ENCODE data around the gene TXN.
"Not testable (repeated sequence)": the region's sequence is repeated elsewhere in the genome, so short reads cannot be mapped to it uniquely, and the experiment has no call there.

Gene TXN

GRCh38 chr9:110257097-110257841, 962 bp upstream of the TXN start:
- DNase-seq (ENCODE audit: low spot score) = no peak

- peak; percentile 24 for DNase-seq (ENCODE audit: low spot score)
Observed at GRCh38 chr9:110255463-110256379, 586 bp downstream of the TXN start.

- no peak for DNase-seq (ENCODE audit: low spot score)
Observed at GRCh38 chr9:110255034-110255462, 1.3 kb downstream of the TXN start.

DNA sequence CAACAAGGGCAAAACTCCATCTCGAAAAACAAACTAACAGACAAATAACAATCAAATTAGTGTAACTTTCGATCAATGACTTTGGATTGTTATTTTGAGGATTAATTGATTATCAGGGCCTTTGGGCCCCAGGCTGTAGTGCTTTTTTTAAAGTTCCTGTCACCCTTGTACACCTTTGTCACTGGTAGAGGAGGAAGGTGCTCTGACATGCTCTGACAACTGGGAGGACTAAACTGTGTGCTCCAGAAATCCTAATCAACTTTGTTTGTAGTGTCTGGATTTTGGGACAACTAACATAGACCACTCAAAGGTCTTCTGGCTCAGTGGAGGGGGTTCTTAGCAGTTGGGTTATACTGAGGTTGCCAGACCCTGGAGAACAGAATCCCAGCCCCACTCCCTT, 1.8 kb downstream of the TXN start:
- no peak for DNase-seq (ENCODE audit: low spot score)

- no peak for DNase-seq (ENCODE audit: low spot score)
Observed at GRCh38 chr9:110252509-110253139, 3.7 kb downstream of the TXN start.

- not testable (repeated sequence) for DNase-seq (ENCODE audit: low spot score)
Observed at GRCh38 chr9:110251770-110252169, 4.5 kb downstream of the TXN start.

DNA sequence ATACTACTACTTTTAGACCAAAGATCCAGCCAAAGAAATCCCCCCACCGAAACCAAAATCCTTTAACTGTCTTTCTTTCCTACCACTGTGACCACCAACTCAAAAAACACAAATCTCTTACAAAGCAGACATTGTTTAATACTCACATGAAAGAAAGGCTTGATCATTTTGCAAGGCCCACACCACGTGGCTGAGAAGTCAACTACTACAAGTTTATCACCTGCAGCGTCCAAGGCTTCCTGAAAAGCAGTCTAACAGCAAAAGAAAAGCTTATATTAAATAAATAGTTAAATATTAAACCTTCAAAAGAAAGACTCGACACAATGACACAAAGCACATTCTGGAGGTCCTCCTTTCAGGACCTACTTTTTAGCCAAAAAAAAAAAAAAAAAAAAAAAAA, 5.1 kb downstream of the TXN start:
- no peak for DNase-seq (ENCODE audit: low spot score)

- DNase-seq (ENCODE audit: low spot score) = no peak
Observed at GRCh38 chr9:110249603-110250002, 6.7 kb downstream of the TXN start.

- no peak for DNase-seq (ENCODE audit: low spot score)
Observed at GRCh38 chr9:110248361-110248760, 7.9 kb downstream of the TXN start.

GRCh38 chr9:110246214-110246613, 10.1 kb downstream of the TXN start:
- no peak for DNase-seq (ENCODE audit: low spot score)

- no peak for DNase-seq (ENCODE audit: low spot score)
Observed at GRCh38 chr9:110244616-110245015, 11.7 kb downstream of the TXN start.

DNA sequence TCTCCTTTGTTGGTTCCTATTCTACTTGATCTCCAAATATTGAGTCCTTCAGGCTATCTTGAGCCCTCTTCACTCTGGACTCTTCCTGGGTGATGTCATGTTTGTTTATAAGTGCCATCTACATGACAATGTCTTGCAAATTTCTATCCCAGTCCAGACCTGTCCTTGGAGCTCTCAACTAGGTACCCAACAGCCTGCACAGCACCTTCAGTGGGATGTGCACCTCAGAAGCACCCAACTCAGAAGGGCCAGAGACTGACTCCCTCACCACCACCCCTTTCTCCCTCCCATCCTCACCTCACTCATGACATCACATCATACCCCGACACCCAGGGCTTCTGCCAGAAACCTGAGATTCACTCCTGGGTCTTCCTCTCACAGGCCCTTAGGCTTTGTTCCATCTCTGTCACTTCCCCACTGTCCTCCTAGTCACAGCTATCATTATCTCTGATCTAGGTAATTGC, 14.4 kb downstream of the TXN start:
- no peak for DNase-seq (ENCODE audit: low spot score)

DNA sequence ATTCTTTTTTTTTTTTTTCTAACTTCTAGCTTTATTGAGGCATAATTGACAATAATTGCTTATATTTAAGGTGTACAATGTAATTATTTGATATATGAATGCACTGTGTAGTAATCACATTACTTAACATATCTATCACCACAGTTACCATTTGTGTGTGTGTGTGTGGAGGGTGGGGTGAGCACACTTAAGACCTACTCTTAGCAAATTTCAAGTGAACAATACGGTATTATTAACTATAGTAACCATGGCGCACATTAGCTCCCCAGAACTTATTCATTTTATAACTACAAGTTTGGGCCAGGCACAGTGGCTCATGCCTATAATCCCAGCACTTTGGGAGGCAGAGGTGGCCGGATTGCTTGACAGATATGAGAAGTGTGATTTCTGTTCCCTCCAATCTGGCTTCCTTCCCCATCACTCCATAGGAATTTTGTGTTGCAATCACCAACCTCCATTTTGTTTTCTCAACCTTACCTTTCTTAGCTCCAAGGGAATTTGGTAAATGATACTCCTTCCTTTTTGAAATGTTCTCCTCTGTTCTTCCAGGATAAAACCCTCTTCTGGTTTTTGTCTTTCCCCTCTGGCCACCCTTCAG, 14.9 kb downstream of the TXN start:
- no peak for DNase-seq (ENCODE audit: low spot score)

DNA sequence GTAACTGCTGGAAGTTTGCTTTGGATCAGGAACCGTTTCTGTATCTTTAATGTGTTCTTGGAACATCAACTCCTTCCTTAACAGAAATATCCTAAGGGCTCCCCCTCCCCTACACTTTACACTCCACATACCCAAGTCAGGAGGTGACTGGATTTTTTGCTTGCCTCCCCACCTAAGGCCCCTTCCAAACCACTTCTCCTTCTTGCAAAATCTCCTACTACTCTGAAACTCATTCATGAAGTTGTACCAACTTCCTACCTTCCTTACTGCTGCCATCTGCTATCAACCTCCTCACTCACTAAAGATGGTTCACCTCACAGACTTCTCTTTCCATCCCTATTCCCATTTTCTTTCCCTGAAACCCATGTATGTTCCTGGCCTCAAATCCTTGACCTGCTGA, 16.1 kb downstream of the TXN start:
- DNase-seq (ENCODE audit: low spot score) = no peak

DNA sequence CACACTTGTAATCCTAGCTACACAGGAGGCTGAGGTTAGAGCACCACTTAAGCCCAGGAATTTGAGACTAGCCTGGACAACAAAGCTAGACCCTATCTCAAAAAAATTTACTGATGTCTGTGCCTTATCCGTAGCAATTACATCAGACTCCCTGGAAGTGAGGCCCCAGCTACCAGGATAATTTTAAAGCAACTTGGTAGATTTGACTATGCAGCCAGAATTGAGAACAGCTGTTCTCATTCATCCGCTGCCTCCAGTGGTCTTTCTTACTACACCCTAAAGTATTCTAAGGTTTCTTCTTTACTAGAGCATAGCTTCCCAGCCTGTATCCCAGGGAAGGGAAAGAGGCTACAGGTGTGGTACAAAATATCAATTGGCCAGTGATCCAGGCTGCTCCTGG, 28.0 kb downstream of the TXN start:
- no peak for DNase-seq (ENCODE audit: low spot score)

DNA sequence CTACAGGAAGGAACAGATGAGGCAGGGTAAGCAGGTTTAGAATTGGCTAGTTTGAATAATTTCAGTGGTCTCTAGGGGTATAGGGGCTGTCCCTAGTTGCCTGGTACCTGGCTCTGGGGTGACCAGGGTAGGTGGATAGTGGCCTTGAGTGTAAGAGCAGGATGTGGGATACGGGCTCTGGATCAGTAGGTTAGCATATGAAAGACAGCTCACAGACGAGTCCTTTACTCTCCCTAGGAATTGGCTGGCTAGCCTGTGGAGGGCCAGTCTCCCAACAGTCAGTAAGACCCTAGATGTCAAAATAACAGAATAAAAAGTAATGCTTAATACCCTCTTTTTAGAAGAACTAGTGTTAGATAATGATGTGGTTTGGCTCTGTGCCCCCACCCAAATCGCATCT, 31.7 kb downstream of the TXN start:
- DNase-seq (ENCODE audit: low spot score) = no peak

GRCh38 chr9:110220809-110221208, 35.5 kb downstream of the TXN start:
- no peak for DNase-seq (ENCODE audit: low spot score)

GRCh38 chr9:110217656-110218099, 38.6 kb downstream of the TXN start:
- no peak for DNase-seq (ENCODE audit: low spot score)

DNA sequence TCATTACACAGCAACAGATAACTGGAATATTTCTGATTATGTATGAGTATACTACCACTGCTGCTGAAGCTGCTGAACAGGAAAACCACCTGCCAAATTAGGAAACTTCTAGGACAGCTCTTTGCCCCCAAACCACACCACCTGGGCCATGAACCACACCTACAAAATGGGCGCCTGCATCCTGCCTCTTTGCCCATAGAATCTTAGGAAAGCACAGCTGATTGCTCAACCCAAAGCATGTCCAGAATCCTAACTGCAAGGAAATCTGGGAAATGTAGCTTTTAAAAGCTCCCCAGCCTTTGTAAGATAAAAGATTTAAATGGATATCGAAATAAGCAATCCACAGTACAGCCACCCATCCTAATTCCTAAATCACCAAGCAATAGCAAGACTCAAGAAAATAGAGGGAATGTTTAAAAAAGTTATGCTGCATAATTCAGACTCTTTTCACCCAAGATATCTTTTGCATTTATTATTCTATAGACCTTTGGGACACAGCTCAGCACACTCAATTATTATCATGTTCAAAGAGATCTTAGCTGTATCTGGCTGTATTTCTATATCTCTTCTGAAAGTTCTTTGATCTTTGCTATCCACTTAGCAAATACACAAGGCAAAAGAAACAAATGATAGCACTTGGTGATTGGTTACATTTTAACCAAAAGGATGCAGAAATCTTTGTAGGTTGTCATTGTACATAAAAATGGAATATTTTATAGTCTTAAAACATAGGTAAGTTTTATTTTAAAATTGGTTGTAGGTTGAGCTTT, 41.5 kb downstream of the TXN start:
- DNase-seq (ENCODE audit: low spot score) = no peak

DNA sequence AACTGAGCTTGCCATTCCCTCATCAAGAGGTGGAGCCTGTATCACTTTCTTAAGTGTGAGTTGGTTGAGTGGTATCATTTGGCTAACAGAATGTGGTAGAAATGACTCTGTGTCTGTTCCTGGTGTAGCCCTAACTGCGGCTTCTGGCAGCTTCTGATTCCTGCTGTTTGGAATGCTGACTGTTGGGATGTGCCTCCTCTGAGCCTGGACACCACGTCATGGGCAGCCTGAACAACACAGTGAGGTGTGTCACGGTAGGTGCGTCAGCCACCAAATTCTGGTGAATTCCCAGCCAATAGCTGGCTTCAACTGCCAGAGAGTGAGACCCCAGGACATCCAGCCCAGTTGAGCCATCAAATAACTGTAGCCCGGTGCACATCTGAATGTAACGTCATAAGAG, 42.2 kb downstream of the TXN start:
- no peak for DNase-seq (ENCODE audit: low spot score)

- no peak for DNase-seq (ENCODE audit: low spot score)
Observed at GRCh38 chr9:110213413-110214044, 42.8 kb downstream of the TXN start.
